ENCODE data around the gene IRS1. TPM values are rescaled to one million over a fixed set of nuclear protein-coding genes. Genes with fewer than 3 reads are reported as not detected.
A peak's percentile ranks its signal among the peaks of the same experiment; 100 is the strongest.

Gene IRS1
- total and polyA plus RNA-seq, 12 donors: 2.2 to 20.2 (median 14.5) TPM

- Histone ChIP-seq H3K4me3 (no peak overlapping the region), H3K27me3 (no peaks in the 10 kb centered on the region), H3K4me1 (peaks cover 7 to 64% (median 52%) of the 10 kb centered on the region in 9 donors), H3K36me3 (peaks cover 0 to 12% (median 0%) of the 10 kb centered on the region in 9 donors), H3K9me3 (no peaks in the 10 kb centered on the region), H3K27ac (peak overlapping the region; percentile 17 to 75 (median 56))
- intact Hi-C loops (cut with DNase I): loop anchor here in 4 of 10 donors (5.0 to 10.0 kb wide), 3 partner anchors 45 to 55 kb away; partner anchors contain the start of gene IRS1 (in 2 of the 4)
- WGBS, 2 donors: 59 to 61% methylated on average over 6 of the region's 6 CpGs
- no peak for DNase-seq
- TF ChIP-seq CTCF (IDR thresholded peaks at IDR 0.05): no peak
- ATAC-seq: peak in 3 of 8 donors; percentile 9 to 18 (median 12)
Measured at GRCh38 chr2:226739545-226740030, 60.0 kb downstream of the IRS1 start.

DNA sequence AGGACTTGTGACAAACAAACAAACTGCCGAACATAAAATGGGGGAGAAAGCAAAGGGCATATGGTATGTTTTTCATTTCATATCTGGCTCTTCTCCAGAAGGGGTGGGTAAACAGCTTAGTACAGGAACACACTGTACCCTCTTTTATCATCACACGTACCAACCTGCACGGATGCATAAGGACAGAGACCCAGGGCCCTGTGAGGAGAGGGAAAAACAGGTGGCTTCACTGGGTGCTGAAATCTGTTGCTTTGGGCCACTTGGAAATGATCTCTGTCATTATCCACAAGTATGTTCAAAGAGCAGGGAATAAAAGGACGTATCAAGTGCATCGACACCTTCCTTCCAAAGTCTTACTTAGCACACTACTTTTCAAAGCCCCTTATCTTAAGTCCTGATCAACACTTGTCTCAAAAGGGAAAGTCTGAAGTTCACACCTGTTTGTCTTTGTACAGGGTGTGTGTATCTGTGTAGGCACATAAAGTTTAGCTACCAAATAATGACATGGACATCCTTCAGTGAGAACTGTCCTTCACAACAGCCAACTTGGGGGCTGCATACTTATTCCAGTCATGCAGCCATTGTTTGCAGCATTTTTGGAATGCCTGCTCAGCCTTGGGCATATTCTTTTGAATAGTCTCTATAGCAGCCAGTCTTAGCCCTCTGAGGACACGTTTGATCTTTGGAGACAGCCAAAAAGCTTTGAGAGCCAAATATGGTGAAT is 60.6 kb downstream of the IRS1 start:
- Histone ChIP-seq H3K4me1 (peaks cover 7 to 68% (median 57%) of the 10 kb centered on the region in 9 donors), H3K36me3 (peaks cover 0 to 12% (median 0%) of the 10 kb centered on the region in 9 donors), H3K9me3 (no peaks in the 10 kb centered on the region), H3K27me3 (no peaks in the 10 kb centered on the region), H3K4me3 (no peak overlapping the region), H3K27ac (peak overlapping the region; percentile 17 to 75 (median 56))
- no peak for DNase-seq
- 31 to 52% methylated on average over 6 of the region's 6 CpGs for WGBS, 2 donors
- peak in 5 of 8 donors; percentile 42 to 69 (median 45) for ATAC-seq
- intact Hi-C loops (cut with DNase I): loop anchor here in 2 of 10 donors (10.0 kb wide), 2 partner anchors 46 to 56 kb away; partner anchors contain the start of gene IRS1 (in 1 of the 2)
- no peak for TF ChIP-seq CTCF (IDR thresholded peaks at IDR 0.05)

DNA sequence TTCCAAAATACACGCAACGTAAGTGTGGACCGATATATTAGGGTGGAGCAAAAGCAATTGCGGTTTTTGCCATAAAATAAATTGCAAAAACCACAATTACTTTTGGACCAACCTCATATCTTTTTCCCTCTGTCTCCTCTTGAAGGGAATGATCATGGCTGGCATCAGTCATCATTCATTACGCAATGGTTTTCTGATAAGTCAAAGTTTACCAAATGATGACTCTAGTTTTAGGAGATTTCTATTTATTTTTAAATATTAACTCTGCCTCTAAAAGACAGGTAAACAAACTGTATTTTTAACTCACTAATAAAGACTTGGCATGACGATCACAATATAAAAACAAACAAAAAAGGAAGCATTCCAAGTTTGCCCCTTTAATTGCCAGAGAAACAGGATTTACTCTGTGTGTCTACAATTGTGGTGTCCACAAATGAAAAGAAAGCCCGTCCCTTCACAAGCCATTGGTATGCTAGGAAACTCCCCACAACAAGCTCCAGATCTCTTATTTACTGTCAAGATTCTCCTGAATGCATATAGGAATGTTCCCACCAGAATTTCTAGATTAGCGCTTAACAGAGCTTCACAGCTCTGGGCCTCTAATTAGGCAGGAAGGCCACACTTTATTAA is 61.3 kb downstream of the IRS1 start:
- 89 to 90% methylated on average over 8 of the region's 8 CpGs for WGBS, 2 donors
- DNase-seq (no peak), ATAC-seq (no peak)
- no peak for TF ChIP-seq CTCF (IDR thresholded peaks at IDR 0.05)
- Histone ChIP-seq H3K4me1 (peaks cover 9 to 69% (median 57%) of the 10 kb centered on the region in 9 donors), H3K4me3 (no peak overlapping the region), H3K27me3 (no peaks in the 10 kb centered on the region), H3K9me3 (no peaks in the 10 kb centered on the region), H3K27ac (peak overlapping the region in 9 of 10 donors; percentile 17 to 75 (median 62)), H3K36me3 (peaks cover 0 to 12% (median 0%) of the 10 kb centered on the region in 9 donors)
- intact Hi-C loops (cut with DNase I): loop anchor here in 2 of 10 donors (10.0 kb wide), 2 partner anchors 46 to 56 kb away; partner anchors contain the start of gene IRS1 (in 1 of the 2)

GRCh38 chr2:226736382-226736781 is 63.2 kb downstream of the IRS1 start:
- intact Hi-C loops (cut with DNase I): loop anchor here in 2 of 10 donors (10.0 kb wide), 2 partner anchors 48 to 58 kb away; partner anchors contain the start of gene IRS1 (in 1 of the 2)
- no peak for TF ChIP-seq CTCF (IDR thresholded peaks at IDR 0.05)
- no peaks in the 10 kb centered on the region for H3K9me3 ChIP-seq
- H3K4me1 ChIP-seq: peaks cover 7 to 58% (median 50%) of the 10 kb centered on the region in 9 donors
- ATAC-seq (no peak), DNase-seq (no peak)
- H3K27ac ChIP-seq: no peak overlapping the region
- 96 to 97% methylated on average over 4 of the region's 4 CpGs for WGBS, 2 donors
- H3K36me3 ChIP-seq: peaks cover 0 to 12% (median 0%) of the 10 kb centered on the region in 9 donors
- no peaks in the 10 kb centered on the region for H3K27me3 ChIP-seq
- H3K4me3 ChIP-seq: no peak overlapping the region
